ENCODE data around the gene TCTN3. TPM values are rescaled to one million over a fixed set of nuclear protein-coding genes. Genes with fewer than 3 reads are reported as not detected.

The TCTN3 gene
- total RNA-seq, 1 experiment from 2014 or later: 41.7 TPM

Other genes with a start within 250 kb of the TCTN3 start
- 3.4 TPM for gene SORBS1, start 132.6 kb downstream of the TCTN3 start, total RNA-seq (2021; ENCODE audit: unreplicated experiment)
- gene ALDH18A1, start 37.2 kb downstream of the TCTN3 start, total RNA-seq (2021; ENCODE audit: unreplicated experiment): 87.6 TPM
- 0.37 TPM for gene ENTPD1, start 62.2 kb upstream of the TCTN3 start, total RNA-seq (2021; ENCODE audit: unreplicated experiment)
- gene CC2D2B, start 214.0 kb upstream of the TCTN3 start, total RNA-seq (2021; ENCODE audit: unreplicated experiment): 0.20 TPM